Measurements from ENCODE around the gene BRWD1. TPM values are rescaled to one million over a fixed set of nuclear protein-coding genes. Genes with fewer than 3 reads are reported as not detected.

BRWD1 gene
- total and polyA plus RNA-seq, 2 experiments from 2014 or later = 35.2 to 75.5 TPM

DNA sequence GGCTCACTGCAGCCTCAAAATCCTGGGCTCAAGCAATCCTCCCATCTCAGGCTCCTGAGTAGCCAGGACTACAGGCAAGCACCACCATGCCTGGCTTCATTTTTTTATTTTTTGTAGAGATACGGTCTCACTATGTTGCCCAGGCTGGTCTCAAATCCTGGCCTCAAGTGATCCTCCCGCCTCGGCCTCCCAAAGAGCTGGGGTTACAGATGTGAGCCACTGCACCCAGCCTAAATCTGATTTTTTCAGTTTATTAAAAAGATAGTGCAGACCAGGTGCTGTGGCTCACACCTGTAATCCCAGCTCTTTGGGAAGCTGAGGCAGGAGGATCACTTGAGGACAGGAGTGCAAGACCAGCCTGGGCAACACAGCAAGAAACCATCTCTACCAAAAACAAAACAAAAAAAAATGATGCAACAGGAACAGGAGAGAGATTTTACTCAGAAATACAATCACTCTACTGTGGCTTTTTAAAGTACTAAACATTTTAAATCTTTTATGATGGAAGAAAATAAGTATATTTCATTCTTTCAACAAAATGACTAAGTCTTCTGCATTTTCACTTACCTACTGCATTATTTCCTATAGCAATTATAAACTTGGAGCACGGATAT is 132.1 kb downstream of the BRWD1 start (continued):
- TF ChIP-seq EZH2 (IDR thresholded peaks at IDR 0.05; ENCODE audit: low read depth, unreplicated experiment) = no peak
- TF ChIP-seq ZNF331 (CRISPR knock-in tag; IDR thresholded peaks at IDR 0.05; ENCODE audit: low read depth) = no peak
- no peak for TF ChIP-seq STAT1 (IDR thresholded peaks at IDR 0.05; ENCODE audit: unreplicated experiment)
- no peak for TF ChIP-seq ZNF114 (CRISPR knock-in tag; IDR thresholded peaks at IDR 0.05)
- TF ChIP-seq POLR2AphosphoS5 (IDR thresholded peaks at IDR 0.05; ENCODE audit: low read depth) = no peak
- TF ChIP-seq CREB1 (CRISPR knock-in tag; IDR thresholded peaks at IDR 0.05; ENCODE audit: low read depth) = no peak
- TF ChIP-seq REST (IDR thresholded peaks at IDR 0.05; ENCODE audit: unreplicated experiment) = no peak
- TF ChIP-seq EZH2phosphoT487 (IDR thresholded peaks at IDR 0.05; ENCODE audit: unreplicated experiment) = no peak

DNA sequence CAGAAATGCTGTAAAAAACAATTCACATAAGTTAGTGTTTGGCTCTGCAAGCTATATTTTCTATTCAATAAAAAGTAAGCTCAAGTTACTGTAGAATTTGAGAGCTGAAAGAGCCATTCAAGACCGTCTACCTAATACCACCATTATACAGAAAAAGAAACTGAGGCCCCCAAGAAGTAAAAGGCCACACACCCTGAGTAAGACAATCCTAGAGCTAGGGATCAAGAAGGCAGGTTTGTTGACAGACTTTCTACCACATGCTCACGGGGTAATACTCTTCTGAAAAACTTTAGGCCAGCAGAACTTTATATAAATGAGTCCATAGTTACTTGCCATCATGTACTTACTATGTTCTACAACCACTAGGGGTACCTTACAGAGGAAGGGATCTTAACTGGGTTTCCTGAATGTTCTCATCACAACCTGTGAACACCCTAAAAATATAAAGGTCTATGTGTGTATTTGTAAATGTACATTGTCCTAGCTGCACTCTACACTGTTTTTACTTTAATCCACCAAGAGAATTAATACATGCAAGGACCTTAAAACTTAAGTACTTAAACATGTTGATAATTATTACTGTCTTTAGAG is 132.9 kb downstream of the BRWD1 start:
- Mint-ChIP-seq H3K27me3 (ENCODE audit: insufficient read depth, low read depth, poor library complexity) (peaks cover 8% of the 10 kb centered on the region), H3K4me1 (peaks cover 20% of the 10 kb centered on the region), H3K27ac (no peak overlapping the region), H3K36me3 (ENCODE audit: low read depth) (peaks cover 39% of the 10 kb centered on the region), H3K4me3 (no peak overlapping the region), H3K9me3 (no peaks in the 10 kb centered on the region)
- peak; percentile 24 for DNase-seq (ENCODE audit: low spot score)
- H3K9me2 ChIP-seq (ENCODE audit: insufficient read depth) = no peaks in the 10 kb centered on the region
- no peaks in the 10 kb centered on the region; the same call in 1 of the 2 replicates for H3F3A ChIP-seq (replicated peaks; ENCODE audit: low read depth)
- H2AFZ ChIP-seq = no peak overlapping the region
- no peaks in the 10 kb centered on the region for H3K27me3 ChIP-seq (ENCODE audit: insufficient read depth)
- no peak for ATAC-seq
- TF ChIP-seq ZNF114 (CRISPR knock-in tag; IDR thresholded peaks at IDR 0.05) (no peak), STAT1 (IDR thresholded peaks at IDR 0.05; ENCODE audit: unreplicated experiment) (no peak)
- TF ChIP-seq, protein P1, sequence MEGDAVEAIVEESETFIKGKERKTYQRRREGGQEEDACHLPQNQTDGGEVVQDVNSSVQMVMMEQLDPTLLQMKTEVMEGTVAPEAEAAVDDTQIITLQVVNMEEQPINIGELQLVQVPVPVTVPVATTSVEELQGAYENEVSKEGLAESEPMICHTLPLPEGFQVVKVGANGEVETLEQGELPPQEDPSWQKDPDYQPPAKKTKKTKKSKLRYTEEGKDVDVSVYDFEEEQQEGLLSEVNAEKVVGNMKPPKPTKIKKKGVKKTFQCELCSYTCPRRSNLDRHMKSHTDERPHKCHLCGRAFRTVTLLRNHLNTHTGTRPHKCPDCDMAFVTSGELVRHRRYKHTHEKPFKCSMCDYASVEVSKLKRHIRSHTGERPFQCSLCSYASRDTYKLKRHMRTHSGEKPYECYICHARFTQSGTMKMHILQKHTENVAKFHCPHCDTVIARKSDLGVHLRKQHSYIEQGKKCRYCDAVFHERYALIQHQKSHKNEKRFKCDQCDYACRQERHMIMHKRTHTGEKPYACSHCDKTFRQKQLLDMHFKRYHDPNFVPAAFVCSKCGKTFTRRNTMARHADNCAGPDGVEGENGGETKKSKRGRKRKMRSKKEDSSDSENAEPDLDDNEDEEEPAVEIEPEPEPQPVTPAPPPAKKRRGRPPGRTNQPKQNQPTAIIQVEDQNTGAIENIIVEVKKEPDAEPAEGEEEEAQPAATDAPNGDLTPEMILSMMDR (conservative IDR thresholded peaks at IDR 0.05; ENCODE audit: low read depth in 2 of 2) = peak in 1 of 2 experiments; percentile 37; a peak in 1 of 4 replicates
- H3K4me1 ChIP-seq (ENCODE audit: insufficient read depth) = peaks cover 16% of the 10 kb centered on the region; the same call in 1 of the 2 replicates
- peaks cover 4% of the 10 kb centered on the region; the same call in 1 of the 2 replicates for H3K36me3 ChIP-seq (ENCODE audit: insufficient read depth)
- no peak overlapping the region for H3K4me2 ChIP-seq
- H4K20me1 ChIP-seq (replicated peaks; ENCODE audit: insufficient read depth) = peaks cover 8% of the 10 kb centered on the region
- peaks cover 39% of the 10 kb centered on the region for H3K79me2 ChIP-seq (replicated peaks; ENCODE audit: insufficient read depth)
- H3K4me3 ChIP-seq = no peak overlapping the region
- no peak overlapping the region for H3K27ac ChIP-seq (ENCODE audit: low read depth)

All from GM23338 (cell line).